Naive thymus-derived CD4-positive, alpha-beta T cell (primary cell): ENCODE results near the gene CDCA8. TPM values are rescaled to one million over a fixed set of nuclear protein-coding genes. Genes with fewer than 3 reads are reported as not detected.

Experiments
- polyA plus RNA-seq, 2 donors: library from polyadenylated mRNA; unstranded; fragments of 300-500 nt; fragmentation: Illumina TruSeq; gene quantifications; one replicate each; pipeline ENCODE4 v1.2.3, GENCODE V29; 2021
- total RNA-seq, 6 experiments: library from RNA in 5 of 6; stranded (reverse) in 5 of 6; gene quantifications; 1 replicate in 5 of 6; 2 replicates in 1 of 6; pipeline ENCODE4 v1.2.3 and lab custom pipeline; 2021 to 2026

Gene CDCA8
- total and polyA plus RNA-seq, 7 experiments from 2014 or later = 0.58 to 45.5 (median 1.0) TPM

Other genes starting within 250 kb of the CDCA8 start
- gene ZC3H12A, start 217.9 kb upstream of the CDCA8 start, total RNA-seq = 100 to 1,000 TPM in 2 of 5 experiments, 10 to 100 TPM in 3; 35.0 to 122 (median 46.7) TPM
- 1 to 10 TPM; 4.4 to 4.7 TPM for gene ZC3H12A, start 217.9 kb upstream of the CDCA8 start, polyA plus RNA-seq
- 10 to 100 TPM; 45.0 to 89.5 (median 57.7) TPM for gene MEAF6, start 177.8 kb upstream of the CDCA8 start, total RNA-seq
- gene MEAF6, start 177.8 kb upstream of the CDCA8 start, polyA plus RNA-seq = 100 to 1,000 TPM; 117 to 138 TPM
- 10 to 100 TPM; 27.8 to 53.6 (median 36.7) TPM for gene SNIP1, start 138.2 kb upstream of the CDCA8 start, total RNA-seq
- gene SNIP1, start 138.2 kb upstream of the CDCA8 start, polyA plus RNA-seq = 1 to 10 TPM; 5.2 to 5.5 TPM
- under 1 TPM in 3 of 5 experiments, not detected in 2; 0.11 to 0.50 (median 0.24) TPM for gene DNALI1, start 135.6 kb upstream of the CDCA8 start, total RNA-seq
- gene DNALI1, start 135.6 kb upstream of the CDCA8 start, polyA plus RNA-seq = not detected
- gene GNL2, start 96.6 kb upstream of the CDCA8 start, total RNA-seq = 10 to 100 TPM; 33.3 to 60.9 (median 56.0) TPM
- 10 to 100 TPM; 41.7 to 66.7 TPM for gene GNL2, start 96.6 kb upstream of the CDCA8 start, polyA plus RNA-seq
- not detected for gene RSPO1, start 57.6 kb upstream of the CDCA8 start, total RNA-seq
- gene RSPO1, start 57.6 kb upstream of the CDCA8 start, polyA plus RNA-seq = not detected
- under 1 TPM in 1 of 5 experiments, not detected in 4; 0.19 TPM for gene EPHA10, start 72.6 kb downstream of the CDCA8 start, total RNA-seq
- not detected for gene EPHA10, start 72.6 kb downstream of the CDCA8 start, polyA plus RNA-seq
- gene MANEAL, start 101.3 kb downstream of the CDCA8 start, total RNA-seq = 1 to 10 TPM in 4 of 5 experiments, under 1 TPM in 1; 0.66 to 2.1 (median 1.1) TPM
- 1 to 10 TPM in 1 of 2 donors, under 1 TPM in 1; 0.48 to 1.6 TPM for gene MANEAL, start 101.3 kb downstream of the CDCA8 start, polyA plus RNA-seq
- 10 to 100 TPM; 11.4 to 20.6 (median 11.7) TPM for gene C1orf122, start 115.3 kb downstream of the CDCA8 start, total RNA-seq
- 10 to 100 TPM; 24.8 to 26.4 TPM for gene C1orf122, start 115.3 kb downstream of the CDCA8 start, polyA plus RNA-seq
- gene YRDC, start 115.7 kb downstream of the CDCA8 start, total RNA-seq = 10 to 100 TPM; 13.1 to 30.6 (median 22.3) TPM
- gene YRDC, start 115.7 kb downstream of the CDCA8 start, polyA plus RNA-seq = 10 to 100 TPM; 13.4 to 17.0 TPM
- 10 to 100 TPM; 22.9 to 45.2 (median 27.1) TPM for gene MTF1, start 167.1 kb downstream of the CDCA8 start, total RNA-seq
- gene MTF1, start 167.1 kb downstream of the CDCA8 start, polyA plus RNA-seq = 10 to 100 TPM; 25.2 to 27.1 TPM